ENCODE results near the gene C11orf68.

C11orf68 gene

DNA sequence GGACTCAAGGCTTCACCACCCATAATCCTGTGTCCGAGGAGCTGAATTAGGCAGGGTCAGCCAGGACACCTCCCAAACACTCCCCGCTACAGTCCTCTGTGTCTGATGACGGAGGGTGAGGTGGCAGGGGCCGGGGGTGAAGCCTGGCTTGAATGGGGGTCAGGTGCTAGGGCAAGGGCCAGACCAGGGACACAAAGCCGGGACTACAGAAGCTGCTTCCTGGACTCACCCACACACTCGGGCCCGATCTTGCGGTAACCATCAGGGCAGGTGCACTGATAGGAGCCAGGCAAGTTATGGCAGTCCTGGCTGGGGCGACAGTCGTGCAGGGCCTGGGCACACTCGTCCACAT, 48.6 kb downstream of the C11orf68 start:
- no peak for DNase-seq

DNA sequence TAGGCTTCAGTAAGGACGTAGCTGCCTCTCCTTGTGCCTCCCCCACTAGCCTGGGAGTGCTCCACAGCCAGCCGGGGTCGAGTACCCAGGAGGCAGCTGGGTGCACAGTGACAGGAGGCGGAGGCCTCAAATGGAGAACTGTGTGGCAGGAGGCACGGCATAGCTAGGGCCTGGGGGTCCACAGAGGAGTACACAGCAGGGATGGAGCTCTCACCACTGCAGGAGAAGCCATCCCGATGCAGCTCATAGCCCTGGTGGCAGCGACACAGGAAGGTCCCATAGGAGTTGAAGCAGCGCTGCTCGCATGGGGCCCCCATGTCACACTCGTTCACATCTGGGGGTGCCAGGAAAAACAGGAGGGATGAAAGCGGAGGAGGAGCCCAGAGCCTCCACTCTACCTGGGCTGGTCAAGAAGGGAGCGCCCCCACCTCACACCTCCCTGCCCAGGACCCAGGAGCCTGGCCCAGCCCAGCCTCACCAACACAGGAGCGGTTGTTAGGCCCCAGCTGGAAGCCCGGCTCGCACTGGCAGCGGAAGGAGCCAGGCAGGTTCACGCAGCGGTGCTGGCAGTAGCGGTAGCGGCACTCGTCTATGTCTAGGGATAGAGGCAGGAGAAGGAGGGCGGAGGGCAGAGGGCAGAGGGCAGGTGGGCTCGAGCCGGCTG, 49.1 kb downstream of the C11orf68 start:
- DNase-seq, result no peak

GRCh38 chr11:65868907-65869306, 50.0 kb downstream of the C11orf68 start:
- DNase-seq, result no peak

DNA sequence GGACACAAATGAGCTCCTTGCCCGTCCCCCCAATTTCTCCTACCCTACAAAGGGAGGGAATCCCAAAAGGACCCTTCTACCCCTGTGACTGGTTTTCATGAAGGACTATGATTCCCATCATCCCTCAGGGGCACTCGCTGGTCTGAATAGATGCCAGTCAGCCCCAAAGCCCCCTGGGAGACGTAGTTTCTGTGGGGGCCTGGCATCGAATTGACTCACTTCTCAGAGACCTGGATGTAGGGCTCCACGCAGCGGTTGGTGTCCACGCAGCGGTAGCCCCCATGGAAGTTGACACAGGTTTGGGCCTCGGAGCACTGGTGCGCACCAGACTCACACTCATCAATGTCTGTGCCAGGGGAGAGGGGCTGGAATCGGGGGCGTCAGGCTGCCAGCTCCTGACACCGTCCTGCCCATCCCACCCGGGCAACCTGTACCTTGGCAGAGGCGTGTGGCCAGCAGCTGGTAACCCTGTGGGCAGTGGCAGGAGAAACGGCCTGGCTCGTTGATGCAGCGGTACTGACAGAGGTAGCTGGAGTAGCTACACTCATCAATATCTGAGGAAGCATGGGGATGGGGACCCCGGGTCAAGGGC, 50.7 kb downstream of the C11orf68 start:
- no peak for DNase-seq

- DNase-seq, result no peak
Observed at GRCh38 chr11:65867284-65868071, 51.4 kb downstream of the C11orf68 start.
